B cell (primary cell): ENCODE measurements around the gene TF.

Source experiments
- CTCF ChIP-seq: fragments of 200-600 bp; IDR thresholded peaks from one replicate; pipeline ENCODE4 v1.8.0; 2022; ENCODE audit warnings: antibody characterized with exemption, mild to moderate bottlenecking
- EZH2 ChIP-seq: IDR thresholded peaks from 2 replicates; pipeline ENCODE4 v1.6.1; 2012; ENCODE audit warnings: borderline replicate concordance, low read depth, mild to moderate bottlenecking, moderate library complexity, low read length; ENCODE audit not compliant: insufficient read depth, poor library complexity, severe bottlenecking

GRCh38 chr3:133777807-133778568, 31.8 kb downstream of the TF start:
- TF ChIP-seq CTCF: no peak
- TF ChIP-seq EZH2: no peak
